ENCODE measurements around the gene GJC1. TPM values are rescaled to one million over a fixed set of nuclear protein-coding genes. Genes with fewer than 3 reads are reported as not detected.

GJC1 gene
- total and polyA plus RNA-seq, 9 of the 15 experiments (the other 6 are each of a cell fraction or from before 2014, with no cell fraction given), result 0.04 to 1.4 (median 0.18) TPM; not detected in 1

DNA sequence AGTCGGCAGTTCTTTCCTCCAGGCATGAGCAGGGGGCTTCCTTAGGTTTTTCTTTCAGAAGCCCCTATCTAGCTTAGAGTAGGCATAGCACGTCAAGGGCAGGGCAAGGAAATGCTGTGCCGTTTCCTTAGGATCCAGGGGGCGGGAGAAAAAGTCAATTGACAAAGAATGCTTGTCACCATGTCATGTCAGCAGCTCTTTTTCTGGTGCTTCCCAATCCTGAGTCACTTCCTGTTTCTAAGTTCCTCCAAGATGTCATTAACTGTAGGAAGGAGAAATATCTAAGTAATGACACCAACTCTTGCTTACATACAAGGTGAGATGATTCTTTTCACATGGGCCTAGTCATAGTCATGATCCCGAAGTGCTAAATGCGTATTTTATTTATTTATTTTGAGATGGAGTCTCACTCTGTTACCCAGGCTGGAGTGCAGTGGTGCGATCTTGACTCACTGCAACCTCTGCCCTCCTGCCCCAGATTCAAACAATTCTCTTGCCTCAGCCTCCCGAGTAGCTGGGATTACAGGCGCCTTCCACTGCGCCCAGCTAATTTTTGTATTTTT is 35.2 kb downstream of the GJC1 start (continued):
- TF ChIP-seq THAP7 (CRISPR knock-in tag; IDR thresholded peaks at IDR 0.05) (no peak), CAMTA2 (CRISPR knock-in tag; conservative IDR thresholded peaks at IDR 0.05) (no peak), ZBTB8A (IDR thresholded peaks at IDR 0.05; ENCODE audit: partially characterized antibody) (no peak), WHSC1 (IDR thresholded peaks at IDR 0.05; ENCODE audit: low read length) (no peak), HNRNPH1 (optimal IDR thresholded peaks at IDR 0.05; ENCODE audit: low read depth, low read length) (no peak), ATF1 (CRISPR knock-in tag; IDR thresholded peaks at IDR 0.05) (no peak), ATF1 (tag; IDR thresholded peaks at IDR 0.05) (peak; percentile 13; the same call in 1 of the 2 replicates), ZNF175 (CRISPR knock-in tag; IDR thresholded peaks at IDR 0.05; ENCODE audit: low read depth) (0 out of 2 replicates have a peak, but pooled peaks have one; percentile 24), ARID1B (IDR thresholded peaks at IDR 0.05) (0 out of 2 replicates have a peak, but pooled peaks have one; percentile 27), ZNF134 (CRISPR knock-in tag; conservative IDR thresholded peaks at IDR 0.05) (no peak), USF2 (CRISPR knock-in tag; IDR thresholded peaks at IDR 0.05) (no peak), BCOR (IDR thresholded peaks at IDR 0.05) (no peak), NFE2 (IDR thresholded peaks at IDR 0.05; ENCODE audit: low read depth) (peak; percentile 56), ZNF239 (CRISPR knock-in tag; IDR thresholded peaks at IDR 0.05) (no peak), RFX5 (IDR thresholded peaks at IDR 0.05; ENCODE audit: low read depth, low read length) (no peak), FOSL1 (tag; conservative IDR thresholded peaks at IDR 0.05) (peak; percentile 79)
